ENCODE data around the gene TAS2R19.
"Not testable (repeated sequence)": the region's sequence is repeated elsewhere in the genome, so short reads cannot be mapped to it uniquely, and the experiment has no call there.

Gene TAS2R19, protein sequence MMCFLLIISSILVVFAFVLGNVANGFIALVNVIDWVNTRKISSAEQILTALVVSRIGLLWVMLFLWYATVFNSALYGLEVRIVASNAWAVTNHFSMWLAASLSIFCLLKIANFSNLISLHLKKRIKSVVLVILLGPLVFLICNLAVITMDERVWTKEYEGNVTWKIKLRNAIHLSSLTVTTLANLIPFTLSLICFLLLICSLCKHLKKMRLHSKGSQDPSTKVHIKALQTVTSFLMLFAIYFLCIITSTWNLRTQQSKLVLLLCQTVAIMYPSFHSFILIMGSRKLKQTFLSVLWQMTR

GRCh38 chr12:11022520-11022919 is at the start of gene TAS2R19:
Gene TAS2R19 (minus strand): TSS chr12:11022620. CDS start chr12:11022571, 49 bp downstream.
- DNase-seq (ENCODE audit: low read depth): no peak

GRCh38 chr12:11071414-11071813 is 49.0 kb upstream of the TAS2R19 start:
- no peak for DNase-seq (ENCODE audit: low read depth)

DNA sequence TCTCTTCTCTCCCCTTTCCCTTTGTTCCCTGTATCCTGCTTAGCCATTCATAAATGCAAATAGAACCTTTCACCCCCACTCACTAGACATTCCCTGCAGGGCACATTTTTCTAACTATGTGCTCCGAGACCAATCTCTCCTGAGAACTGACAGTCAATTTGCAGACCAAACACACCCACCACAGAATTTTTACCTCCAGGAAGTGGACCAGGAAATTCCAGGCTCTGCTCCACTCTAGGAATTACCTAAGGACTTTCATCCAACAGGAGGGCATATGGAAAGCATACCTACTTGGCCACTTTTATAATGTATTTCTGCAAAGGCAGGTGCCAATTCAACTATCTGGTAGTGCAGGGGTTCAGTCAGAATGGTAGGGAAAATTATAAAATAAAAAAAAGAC is 48.6 kb upstream of the TAS2R19 start:
- DNase-seq (ENCODE audit: low read depth): no peak

- no peak for DNase-seq (ENCODE audit: low read depth)
These were observed 47.5 kb upstream of the TAS2R19 start for GRCh38 chr12:11069854-11070365.

DNA sequence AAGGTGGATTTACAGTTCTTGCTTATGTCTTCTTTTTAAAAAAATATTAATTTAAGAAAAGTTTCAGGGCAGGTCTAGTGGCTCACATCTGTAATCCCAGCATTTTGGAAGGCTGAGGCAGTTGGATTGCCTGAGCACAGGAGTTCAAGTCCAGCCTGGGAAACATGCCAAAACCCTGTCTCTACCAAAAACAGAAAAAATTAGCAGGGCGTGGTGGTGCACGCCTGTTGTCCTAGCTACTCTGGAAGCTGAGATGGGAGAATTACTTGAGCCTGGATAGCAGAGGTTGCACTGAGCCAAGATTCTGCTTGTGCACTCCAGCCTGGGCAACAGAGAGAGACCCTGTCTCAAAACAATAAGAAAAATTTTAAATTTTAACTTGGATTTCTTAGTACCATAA is 45.1 kb upstream of the TAS2R19 start:
- DNase-seq (ENCODE audit: low read depth): no peak

- DNase-seq (ENCODE audit: low read depth): not testable (repeated sequence)
These were observed 39.8 kb upstream of the TAS2R19 start, which contains the start of gene TAS2R46 for GRCh38 chr12:11062194-11062593. Gene TAS2R46 (minus strand): TSS chr12:11062294. CDS start chr12:11062294, 0 bp downstream.

DNA sequence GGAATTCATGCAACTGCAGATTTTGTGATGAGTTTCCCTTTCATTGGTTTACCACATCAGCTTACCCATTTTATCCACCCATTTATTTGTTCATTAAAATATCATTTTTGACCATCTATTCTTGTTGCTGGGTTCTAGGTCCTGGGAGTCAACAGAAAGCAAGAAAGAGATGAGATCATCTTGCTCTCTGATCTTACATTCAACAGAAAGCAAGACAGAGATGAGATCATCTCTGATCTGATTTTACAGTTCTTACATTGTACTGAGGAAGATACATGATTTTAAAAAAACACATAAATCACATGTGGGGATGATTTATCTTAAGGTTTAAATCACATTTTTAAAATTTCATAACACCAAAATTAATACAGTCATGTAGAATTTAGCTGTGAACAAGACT is 37.4 kb upstream of the TAS2R19 start:
- no peak for DNase-seq (ENCODE audit: low read depth)

DNA sequence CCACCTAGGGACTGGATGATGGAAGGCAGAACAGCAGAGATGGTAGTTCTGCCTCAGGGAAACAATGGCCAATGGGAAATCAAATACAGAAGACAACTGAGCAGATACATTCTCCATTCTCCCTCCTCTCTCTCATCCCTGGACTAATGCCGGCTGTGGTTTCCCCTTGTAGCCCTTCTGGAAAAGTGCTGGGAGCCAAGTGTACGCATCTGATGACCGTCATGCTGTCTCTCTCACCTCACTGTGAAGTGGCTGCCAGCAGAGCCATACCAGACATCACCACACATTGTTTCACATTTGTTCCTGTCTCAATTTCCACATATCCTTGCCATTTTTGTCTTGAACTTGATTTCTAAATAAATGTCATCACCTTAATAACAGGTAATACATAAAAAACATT is 36.6 kb upstream of the TAS2R19 start:
- DNase-seq (ENCODE audit: low read depth): no peak

DNA sequence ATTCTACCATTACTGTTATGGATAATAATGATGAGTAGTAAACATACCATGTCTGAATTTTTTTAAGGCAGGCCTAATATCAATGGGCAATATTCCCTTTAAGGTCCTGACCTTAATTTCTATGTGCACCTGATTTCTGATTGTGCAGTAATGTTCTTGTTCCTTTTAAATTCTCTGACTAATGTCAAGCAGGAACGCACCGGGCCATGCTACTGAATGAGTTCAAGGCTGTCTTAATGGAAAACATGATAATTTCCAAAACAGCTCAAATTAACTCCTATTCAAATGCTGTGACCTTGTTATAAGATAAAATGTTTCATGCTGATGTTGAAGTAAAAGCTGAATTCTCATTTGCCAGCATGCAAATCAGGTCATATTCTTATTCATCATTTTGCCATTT is 32.9 kb upstream of the TAS2R19 start:
- no peak for DNase-seq (ENCODE audit: low read depth)

GRCh38 chr12:11049806-11050531 is 27.5 kb upstream of the TAS2R19 start:
- not testable (repeated sequence) for DNase-seq (ENCODE audit: low read depth)

DNA sequence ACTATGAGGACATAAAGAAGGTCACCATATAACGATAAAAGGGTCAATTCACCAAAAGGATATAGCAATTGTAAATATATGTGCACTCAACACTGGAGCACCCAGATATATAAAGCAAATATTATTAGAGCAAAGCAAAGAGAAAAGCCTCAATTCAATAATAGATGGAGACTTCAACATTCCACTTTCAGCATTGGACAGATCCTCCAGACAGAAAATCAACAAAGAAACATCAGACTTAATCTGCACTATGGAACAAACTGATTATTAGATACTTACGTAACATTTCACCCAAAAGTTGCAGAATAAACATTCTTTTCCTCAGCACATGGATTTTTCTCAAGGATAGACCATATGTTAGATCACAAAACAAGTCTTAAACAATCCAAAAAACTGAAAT is 18.9 kb upstream of the TAS2R19 start:
- not testable (repeated sequence) for DNase-seq (ENCODE audit: low read depth)

- no peak for DNase-seq (ENCODE audit: low read depth)
These were observed 17.7 kb upstream of the TAS2R19 start for GRCh38 chr12:11040162-11040561.

- DNase-seq (ENCODE audit: low read depth): no peak
These were observed 16.8 kb upstream of the TAS2R19 start for GRCh38 chr12:11039171-11039570.

GRCh38 chr12:11033959-11034358 is 11.5 kb upstream of the TAS2R19 start:
- not testable (repeated sequence) for DNase-seq (ENCODE audit: low read depth)

- DNase-seq (ENCODE audit: low read depth): no peak
These were observed 8.9 kb upstream of the TAS2R19 start, which contains the start of gene TAS2R31 for GRCh38 chr12:11031307-11031706. Gene TAS2R31 (minus strand): TSS chr12:11031407. CDS start chr12:11031335, 72 bp downstream.

DNA sequence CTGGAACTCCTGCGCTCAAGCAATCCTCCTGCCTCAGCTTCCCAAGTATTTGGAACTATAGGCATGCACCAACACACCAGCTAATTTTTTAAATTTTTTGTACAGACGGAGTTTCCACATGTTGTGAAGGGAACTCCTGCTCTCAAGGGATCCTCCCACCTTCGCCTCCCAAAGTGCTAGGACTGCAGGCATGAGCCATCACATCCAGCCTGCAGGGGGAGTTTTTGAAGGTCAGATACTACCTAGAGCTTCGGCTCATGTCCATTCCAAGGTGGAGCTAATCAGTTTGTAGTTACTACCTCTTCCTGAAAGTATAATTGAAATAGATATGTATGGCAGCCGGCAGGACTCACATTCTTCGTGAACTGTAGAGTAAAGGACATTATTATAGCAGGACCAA is 3.7 kb upstream of the TAS2R19 start:
- DNase-seq (ENCODE audit: low read depth): no peak

DNA sequence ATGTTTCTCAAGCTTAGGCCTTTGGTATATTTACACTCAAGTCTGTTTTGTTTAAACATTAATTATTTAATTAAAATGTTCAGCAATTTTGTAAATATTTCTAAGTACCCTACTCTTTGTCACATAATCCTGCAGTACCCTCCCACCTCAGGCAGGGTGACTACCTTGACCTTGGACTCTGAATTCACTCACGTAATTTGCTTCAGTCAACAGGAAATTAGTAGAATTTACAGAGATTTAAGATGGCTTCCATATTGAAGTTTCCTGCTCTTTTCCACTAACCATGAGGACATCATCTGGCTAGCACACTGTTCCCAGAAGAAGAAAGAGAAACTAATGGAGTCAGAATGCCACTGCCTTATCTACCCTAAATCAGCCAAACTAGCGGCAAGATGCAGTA is 967 bp upstream of the TAS2R19 start:
- DNase-seq (ENCODE audit: low read depth): no peak

- no peak for DNase-seq (ENCODE audit: low read depth)
These were observed 5.5 kb downstream of the TAS2R19 start for GRCh38 chr12:11016937-11017336.

DNA sequence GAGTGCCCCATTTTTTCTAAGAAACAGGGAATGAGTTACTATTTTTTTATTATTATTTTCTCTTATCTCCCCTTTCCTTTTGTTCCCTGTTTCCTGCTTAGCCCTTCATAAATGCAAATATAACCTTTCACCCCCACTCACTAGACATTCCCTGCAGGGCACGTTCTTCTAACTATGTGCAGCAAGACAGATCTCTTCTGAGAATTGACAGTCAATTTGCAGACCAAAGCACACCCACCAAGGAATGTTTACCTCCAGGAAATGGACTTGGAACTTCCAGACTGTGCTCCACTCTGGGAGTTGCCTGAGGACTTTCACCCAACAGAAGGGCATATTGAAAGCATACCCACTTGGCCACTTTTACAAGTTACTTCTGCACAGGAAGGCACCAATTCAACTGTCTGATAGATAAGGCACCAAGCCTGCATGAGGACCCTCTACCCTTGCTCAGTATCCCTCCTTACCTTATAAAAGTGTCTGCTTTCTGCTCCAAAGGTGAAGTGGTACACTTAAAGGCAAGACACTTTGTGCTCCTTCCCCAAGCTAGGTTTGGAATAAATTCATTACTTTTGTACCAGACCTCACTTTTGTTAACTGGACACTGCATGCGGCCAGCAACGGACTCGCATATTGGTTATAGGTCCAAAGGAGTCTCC is 6.5 kb downstream of the TAS2R19 start:
- no peak for DNase-seq (ENCODE audit: low read depth)

- DNase-seq (ENCODE audit: low read depth): no peak
These were observed 8.2 kb downstream of the TAS2R19 start for GRCh38 chr12:11014234-11014633.

DNA sequence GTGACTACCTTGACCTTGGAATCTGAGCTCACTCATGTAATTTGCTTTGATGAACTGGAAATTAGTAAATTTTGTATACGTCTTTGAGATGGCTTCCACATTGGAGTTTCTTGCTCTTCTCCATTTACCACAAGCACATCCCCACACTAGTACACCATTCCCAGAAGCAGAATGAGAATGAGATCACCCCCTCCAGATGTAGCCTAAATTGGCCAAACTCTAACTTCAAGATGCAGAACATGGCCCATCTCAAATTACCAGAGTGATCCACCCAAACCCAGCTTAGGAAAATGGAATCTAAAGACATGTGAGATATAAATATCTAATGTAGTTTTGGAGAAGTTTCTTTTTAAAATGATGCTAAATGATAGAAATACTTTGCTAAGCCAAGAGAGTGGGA is 14.8 kb downstream of the TAS2R19 start:
- no peak for DNase-seq (ENCODE audit: low read depth)

DNA sequence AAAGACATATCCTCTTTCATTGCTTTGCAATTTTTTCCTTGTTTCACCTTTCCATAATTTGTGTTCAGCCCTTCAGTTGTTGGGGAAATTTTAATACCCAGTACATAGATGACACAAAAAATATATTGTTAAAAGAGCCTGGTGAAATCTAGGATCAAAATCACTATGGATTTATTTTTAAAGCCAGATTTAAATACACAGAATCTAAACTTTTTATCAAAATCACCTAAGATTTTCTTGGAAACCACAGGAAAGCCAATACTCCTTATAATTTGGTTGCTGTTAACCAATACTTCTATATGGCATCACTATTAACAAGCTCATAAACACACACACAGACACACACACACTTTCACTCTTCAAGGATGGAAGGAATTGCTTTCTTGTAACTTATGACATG is 24.2 kb downstream of the TAS2R19 start, which contains the start of gene TAS2R20:
Gene TAS2R20 (minus strand): TSS at position 101 of the 400 bp plus-strand sequence. CDS start 429 bp downstream, outside the sequence.
- DNase-seq (ENCODE audit: low read depth): no peak

Data from stimulated activated CD8-positive, alpha-beta memory T cell treated with anti-CD3 and anti-CD28 coated beads, Interleukin-12 subunit alpha, Interleukin-12 subunit beta, amount 100 ng/mL, for 4 hours (primary cell).